IPS-NIHi7 (cell line): ENCODE data around the gene CD58.

Experiments used
- DNase-seq: peaks from one replicate; pipeline ENCODE4 v3.0.0; 2012; ENCODE audit warnings: mixed read lengths; ENCODE audit errors: extremely low spot score

CD58 gene

DNA sequence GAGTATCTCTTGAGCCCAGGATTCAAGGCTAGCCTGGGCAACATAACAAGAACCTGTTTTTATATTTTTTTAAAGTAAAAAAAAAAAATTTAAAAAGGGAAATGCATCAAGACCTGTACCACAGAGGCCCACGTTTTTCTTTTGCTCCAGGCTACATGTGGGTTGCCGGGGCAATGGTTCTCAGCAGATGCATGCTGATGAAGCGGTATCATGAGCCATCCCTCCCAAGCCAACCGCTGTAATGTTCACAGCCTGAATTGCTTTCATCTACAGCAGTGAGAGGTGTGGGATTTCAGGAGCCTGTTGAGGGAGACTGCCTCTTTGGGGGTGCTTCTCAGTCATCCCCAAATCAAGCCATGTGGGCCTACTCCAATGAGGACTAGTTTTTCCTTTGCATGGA, 60.5 kb downstream of the CD58 start:
- DNase-seq = no peak

DNA sequence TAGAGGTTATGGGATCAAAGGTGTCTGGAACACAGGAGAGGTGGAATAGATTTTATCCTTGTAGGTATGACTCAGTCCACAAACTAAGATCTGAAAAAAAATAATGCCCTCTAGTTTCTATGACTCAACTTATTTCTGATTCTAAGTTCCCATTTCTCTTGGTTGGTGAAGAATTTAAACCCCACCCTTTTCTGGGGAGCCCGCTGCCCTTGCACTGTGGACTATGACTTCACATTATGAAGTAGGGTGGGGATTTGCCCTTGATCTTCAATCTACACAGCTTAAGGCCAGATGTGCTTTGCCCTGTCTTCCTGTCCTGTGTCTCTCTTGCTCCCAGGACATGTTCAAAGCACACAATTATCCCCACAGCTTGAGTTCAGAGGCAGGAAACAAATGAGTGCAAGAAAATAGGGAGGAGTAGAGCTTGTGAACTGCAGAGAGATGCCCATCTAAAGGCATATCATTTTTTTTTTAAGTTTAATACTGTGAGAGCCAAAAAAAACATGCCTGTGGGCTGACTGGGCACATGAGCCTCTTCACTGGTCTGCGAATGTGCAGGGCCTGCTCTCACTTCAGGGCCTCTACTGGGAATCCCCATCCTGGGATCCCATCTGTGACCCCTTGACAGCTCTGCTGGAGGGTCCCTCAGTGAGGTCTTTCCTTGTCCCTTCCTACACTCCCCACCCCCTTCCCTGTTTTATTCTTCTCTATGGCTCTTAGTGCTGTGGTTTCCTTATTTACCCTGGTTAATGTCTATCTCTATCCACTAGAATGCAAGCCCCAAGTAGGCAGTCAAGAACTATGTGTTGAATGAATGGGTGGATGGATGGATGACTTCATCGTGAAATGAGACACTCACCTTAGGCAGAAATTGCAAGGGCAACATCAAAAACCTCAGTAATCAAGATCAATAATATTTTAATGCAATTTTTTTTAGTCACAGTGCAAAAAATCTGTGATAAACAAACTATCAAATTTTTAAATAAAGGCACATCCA, 61.5 kb downstream of the CD58 start:
- no peak for DNase-seq

DNA sequence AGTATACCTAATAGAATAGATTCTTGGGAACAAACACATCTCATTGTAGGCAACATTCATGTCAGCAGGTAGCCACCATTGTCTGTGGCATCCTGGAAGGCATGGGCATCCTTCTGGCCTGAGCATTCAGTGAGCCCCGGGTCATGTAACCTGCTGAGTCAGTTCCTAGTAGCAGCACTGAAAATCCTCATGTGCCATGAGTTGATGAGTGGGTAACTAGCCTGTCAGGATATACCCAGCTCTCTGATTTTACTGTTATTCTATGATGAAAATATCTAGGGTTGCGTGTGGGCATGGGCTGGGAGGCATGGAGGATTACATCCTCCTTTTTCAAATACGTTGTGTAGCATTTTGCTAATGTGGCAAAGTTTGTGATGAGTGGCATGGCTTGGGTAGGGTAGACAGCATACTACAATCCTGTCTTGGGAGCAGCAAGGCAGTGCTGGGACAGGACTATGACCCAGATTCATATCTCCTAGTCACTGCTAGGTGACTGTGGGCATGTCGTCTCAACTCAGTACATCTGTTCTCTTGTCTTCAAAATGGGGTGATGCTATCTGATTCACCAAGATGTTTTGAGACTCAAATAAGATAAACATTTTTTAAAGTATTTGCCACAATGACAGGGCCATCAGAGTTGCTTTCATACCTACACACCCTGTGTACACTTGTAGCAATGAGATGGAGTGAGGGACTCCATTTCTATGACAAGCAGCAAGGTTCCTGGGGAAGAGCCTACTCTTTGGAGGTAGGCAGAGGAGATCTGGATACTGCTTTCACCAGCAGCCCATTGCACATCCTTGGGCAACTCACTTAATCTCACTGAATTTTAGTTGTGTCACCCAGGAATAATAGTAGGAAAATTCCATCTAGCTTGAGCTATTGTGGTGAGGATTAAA, 62.5 kb downstream of the CD58 start:
- DNase-seq = no peak

DNA sequence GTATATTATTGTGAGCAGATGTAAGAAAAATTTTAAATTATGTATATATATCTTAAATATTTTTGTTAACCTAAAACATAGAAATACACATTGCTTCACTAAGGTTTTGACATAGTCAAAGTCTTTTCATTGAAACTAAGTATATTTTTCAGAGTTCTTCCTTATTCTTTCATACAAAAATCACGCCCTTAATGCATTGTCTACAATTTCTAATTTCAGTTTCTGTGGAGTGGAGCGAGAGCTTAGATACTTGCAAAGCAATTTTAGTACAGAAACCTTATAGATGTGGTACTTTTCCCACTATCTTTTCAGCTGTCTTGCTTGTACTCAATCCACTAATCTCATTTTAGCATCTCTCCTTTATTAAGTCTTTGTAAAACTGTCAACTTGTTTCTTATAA, 63.2 kb downstream of the CD58 start:
- DNase-seq = no peak

- no peak for DNase-seq
Observed at GRCh38 chr1:116506132-116507004, 64.5 kb downstream of the CD58 start.

GRCh38 chr1:116504308-116505156, 66.3 kb downstream of the CD58 start:
- no peak for DNase-seq

- no peak for DNase-seq
Observed at GRCh38 chr1:116503546-116504307, 67.1 kb downstream of the CD58 start.

DNA sequence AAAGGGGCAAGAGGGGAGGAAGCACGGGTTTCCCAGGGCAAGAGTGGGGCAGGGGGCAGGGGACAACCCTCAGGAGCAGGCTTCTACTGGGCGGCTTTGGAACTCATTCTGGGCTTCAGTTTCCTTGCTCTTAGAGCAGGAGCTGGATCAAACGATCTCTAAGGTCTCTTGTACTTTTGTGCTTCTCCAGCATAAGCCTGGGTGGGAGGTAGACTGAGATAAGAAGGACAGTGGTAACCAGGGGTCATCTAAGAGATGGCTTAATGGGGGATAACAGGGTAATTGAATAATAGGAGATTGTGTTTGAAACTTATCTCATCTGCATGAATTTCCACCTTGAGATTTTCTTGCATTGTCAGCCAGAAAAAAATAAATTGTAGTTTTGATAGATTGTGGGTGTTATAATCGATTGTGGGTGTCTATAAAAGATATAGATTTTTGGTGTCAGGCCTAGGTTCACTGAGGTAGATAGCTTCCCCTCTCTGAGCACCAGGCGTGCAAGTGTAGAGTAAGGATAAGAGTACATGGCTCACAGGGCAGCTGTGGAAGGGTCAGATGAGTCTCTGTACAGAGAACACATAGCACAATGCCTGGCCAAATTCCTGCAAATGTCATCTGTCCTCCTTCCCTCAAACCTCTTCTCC, 68.0 kb downstream of the CD58 start:
- DNase-seq = no peak

GRCh38 chr1:116501870-116502244, 69.0 kb downstream of the CD58 start:
- DNase-seq = no peak

GRCh38 chr1:116501125-116501869, 69.5 kb downstream of the CD58 start:
- DNase-seq = no peak

DNA sequence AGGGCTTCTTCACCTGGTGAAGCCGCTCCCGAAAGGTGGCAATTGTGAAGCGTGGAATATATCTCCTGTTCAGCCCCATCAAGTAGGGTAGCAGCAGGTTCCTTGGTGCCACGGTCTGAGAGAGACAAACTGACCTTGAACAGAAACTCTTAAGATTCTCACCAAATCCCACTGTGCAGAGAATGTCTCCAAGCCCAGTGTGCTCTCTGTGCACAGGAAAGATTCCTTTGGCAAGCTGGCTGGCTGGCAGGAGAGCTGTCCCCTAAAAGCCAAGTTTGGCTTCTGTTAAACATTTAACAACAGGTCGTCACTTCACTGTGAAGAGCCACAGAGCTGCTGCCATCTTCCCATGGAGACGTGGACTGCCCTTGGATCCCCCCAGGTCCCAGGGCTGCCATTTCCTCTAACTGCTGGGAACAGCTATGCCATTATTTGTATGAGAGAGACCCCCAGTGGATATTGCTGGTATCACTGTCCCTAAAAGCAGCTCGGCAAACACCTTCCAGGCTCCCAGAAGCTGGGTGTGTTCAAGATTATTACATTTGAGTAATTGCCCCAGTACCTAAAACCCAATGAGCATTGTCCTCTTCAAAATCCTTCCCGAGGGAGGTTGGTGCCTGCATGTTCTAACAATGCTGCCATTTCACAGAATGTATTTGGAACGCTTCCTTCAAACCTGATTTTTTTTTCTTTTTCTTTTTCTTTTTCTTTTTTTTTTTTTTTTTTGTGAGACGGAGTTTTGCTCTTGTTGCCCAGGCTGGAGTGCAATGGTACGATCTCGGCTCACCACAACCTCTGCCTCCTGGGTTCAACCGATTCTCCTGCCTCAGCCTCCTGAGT, 71.8 kb downstream of the CD58 start:
- peak; percentile 88 for DNase-seq

DNA sequence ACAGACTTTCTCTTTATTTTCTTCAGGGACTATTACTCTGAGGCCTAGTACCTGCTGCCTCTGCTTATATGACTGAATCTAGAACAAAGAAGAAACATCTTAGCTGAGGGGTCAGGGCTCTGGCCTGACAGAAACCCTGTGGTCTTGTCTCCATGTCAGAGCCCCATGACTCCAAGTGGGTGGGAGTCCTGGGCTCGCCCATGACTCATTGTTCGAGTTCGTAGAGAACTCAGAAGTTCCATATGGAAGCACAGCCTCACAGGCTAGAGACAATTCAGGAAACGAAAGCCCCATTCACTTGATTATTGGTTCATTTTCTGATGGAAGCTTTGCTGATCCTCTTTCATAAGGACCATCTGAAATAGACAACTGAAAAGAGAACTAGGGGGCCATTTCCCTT, 73.2 kb downstream of the CD58 start:
- no peak for DNase-seq

DNA sequence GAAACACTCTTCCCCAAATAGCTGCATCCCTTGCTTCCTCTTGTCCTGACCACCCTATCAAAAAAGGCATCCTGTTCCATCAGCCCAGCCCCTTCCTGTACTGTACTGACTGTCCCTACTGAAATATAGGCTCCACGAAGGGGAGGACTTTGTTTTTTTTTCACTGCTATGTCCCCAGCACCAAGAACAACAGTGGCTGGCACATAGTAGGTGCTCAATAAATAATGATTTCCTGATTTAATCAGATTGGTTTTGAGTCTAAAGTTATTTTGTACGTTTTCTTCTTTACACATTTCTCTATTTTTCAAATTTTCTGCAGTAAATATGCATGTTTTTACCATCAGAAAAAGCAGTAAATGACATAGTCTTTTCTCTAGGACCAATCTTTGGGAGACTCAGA, 73.9 kb downstream of the CD58 start:
- no peak for DNase-seq

DNA sequence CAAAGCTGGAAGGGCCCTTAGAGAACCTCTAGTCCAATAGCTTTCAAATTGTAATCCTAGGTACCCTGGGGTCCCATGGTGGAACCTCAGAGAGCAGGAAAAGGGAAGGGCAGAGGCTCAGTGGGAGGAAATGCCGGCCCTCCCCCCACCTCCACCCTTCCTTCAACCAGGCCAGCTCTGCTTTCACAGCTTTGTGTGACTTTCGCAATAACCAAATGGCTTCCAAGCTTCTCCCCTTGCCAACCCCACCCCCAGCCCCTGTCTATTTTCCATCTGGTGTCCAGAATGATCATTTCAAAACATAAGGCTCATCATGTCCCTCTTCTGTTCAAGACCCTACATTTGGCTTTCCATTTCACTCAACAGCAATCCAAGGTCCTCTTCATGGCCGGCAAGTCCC, 74.4 kb downstream of the CD58 start:
- no peak for DNase-seq

DNA sequence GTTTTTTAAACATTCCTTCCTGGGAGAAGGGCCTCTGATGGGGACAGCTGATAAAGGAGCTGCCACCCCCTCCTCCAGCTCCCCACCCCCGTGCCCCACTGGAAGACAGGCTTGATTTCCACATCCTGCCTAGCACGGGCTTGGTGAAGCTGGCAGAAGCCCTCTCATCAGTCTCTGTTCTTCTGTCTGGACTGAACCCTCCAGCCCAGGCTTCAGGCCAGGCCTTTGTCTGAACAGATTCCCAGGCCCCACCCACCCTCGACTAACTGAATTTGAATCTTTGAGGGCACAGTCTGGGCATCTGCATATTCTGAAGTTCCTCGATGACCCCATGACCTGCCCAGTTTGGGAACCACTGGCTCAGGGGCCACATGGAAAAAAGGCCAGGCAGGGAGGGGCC, 75.3 kb downstream of the CD58 start:
- DNase-seq = no peak

DNA sequence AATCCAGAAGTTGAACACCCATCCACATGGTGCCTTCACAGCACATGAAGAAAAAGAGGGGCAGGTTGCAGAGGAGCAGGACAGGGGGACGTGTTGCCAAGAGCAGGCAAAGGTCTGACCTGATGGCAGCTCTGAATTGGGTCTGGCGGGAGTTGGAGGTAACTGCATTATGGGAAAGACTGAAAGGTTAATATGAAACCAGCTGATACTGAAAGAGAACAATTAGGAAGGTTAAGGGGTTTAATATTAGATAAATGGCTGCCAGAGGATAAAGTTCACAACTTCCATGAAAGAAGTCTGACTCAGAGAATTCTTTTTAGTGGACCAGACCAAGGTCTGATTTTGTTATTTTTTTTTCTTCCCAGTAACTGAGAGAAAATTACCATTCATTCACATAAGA, 76.1 kb downstream of the CD58 start:
- no peak for DNase-seq

DNA sequence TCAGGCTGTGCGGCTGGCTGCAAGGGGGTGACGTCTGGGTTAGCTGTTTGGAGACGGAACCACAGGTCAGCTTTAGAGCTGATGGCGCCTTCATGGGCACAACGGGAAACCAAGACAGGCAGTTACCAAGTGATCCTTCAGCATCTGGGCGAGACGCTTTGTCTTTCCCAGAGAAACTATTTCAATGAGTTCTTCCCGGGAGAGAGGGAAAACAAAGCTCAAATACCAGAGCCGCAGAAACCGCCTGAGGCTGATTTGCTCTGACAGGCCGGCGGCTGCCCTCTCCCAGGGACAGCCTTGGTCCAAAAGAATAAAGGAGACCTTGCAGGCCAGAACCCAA, 76.5 kb downstream of the CD58 start:
- DNase-seq = peak; percentile 45
